Measurements from ENCODE around the gene PUSL1.

The PUSL1 gene

GRCh38 chr1:1353389-1354151, 45.2 kb downstream of the PUSL1 start:
- DNase-seq (ENCODE audit: low read depth, low spot score): no peak

GRCh38 chr1:1354271-1355247, 46.2 kb downstream of the PUSL1 start:
- no peak for DNase-seq (ENCODE audit: low read depth, low spot score)

- no peak for DNase-seq (ENCODE audit: low read depth, low spot score)
Measured at GRCh38 chr1:1355416-1355815, 47.0 kb downstream of the PUSL1 start.

GRCh38 chr1:1356166-1356795, 47.9 kb downstream of the PUSL1 start:
- no peak for DNase-seq (ENCODE audit: low read depth, low spot score)

GRCh38 chr1:1356796-1357401, 48.5 kb downstream of the PUSL1 start:
- no peak for DNase-seq (ENCODE audit: low read depth, low spot score)

GRCh38 chr1:1357871-1358432, 49.6 kb downstream of the PUSL1 start:
- no peak for DNase-seq (ENCODE audit: low read depth, low spot score)

GRCh38 chr1:1358433-1359271, 50.3 kb downstream of the PUSL1 start, which contains the start of gene MXRA8:
MXRA8 (minus strand) TSS chr1:1358555; CDS start chr1:1358504, 51 bp downstream.
- no peak for DNase-seq (ENCODE audit: low read depth, low spot score)

GRCh38 chr1:1359308-1359663, 50.9 kb downstream of the PUSL1 start:
- DNase-seq (ENCODE audit: low read depth, low spot score): no peak

GRCh38 chr1:1359664-1360468, 51.5 kb downstream of the PUSL1 start:
- DNase-seq (ENCODE audit: low read depth, low spot score): no peak

GRCh38 chr1:1360506-1361169, 52.2 kb downstream of the PUSL1 start:
- DNase-seq (ENCODE audit: low read depth, low spot score): no peak

All from activated CD4-positive, CD25-positive, alpha-beta regulatory T cell treated with anti-CD3 and anti-CD28 coated beads, Interleukin-2, amount 50 U/mL, for 16 hours (primary cell).